ENCODE measurements around the gene CCSER1. TPM values are rescaled to one million over a fixed set of nuclear protein-coding genes. Genes with fewer than 3 reads are reported as not detected.

The CCSER1 gene
- total and polyA plus RNA-seq, 2 of the 8 experiments (the other 6 are each of a cell fraction or from before 2014, with no cell fraction given) = 0.26 to 0.84 TPM

DNA sequence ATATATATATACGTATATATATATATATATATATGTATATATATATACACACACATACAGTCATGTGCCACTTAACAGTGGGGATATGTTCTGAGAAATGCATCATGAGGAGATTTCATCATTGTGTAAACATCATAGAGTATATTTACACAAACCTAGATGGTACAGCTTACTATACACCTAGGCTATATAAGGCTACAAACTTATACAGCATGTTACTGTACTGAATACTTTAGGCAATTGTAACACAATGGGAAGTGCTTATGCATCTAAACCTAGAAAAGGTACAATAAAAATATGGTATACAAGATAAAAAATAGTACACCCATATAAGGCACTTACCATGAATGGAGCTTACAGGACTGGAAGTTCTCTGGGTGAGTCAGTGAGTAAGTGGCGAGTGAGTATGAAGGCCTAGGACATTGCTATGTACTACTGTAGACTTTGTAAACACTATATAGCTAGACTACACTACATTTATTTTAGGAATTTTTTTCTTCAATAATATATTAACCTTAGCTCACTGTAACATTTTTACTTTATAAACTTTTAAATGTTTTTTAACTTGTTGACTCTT lies 13.2 kb upstream of the CCSER1 start (continued):
- TF ChIP-seq GABPA (IDR thresholded peaks at IDR 0.05; ENCODE audit: borderline replicate concordance, insufficient read depth, low read length) (no peak), SP1 (IDR thresholded peaks at IDR 0.05; ENCODE audit: low read depth, low read length) (no peak), SRF (IDR thresholded peaks at IDR 0.05; ENCODE audit: low read depth, low read length) (no peak), POU5F1 (IDR thresholded peaks at IDR 0.05; ENCODE audit: low read depth, low read length) (no peak)
